Lower leg skin (tissue), 3 donors: ENCODE data around the gene PCYOX1L.

Source experiments
- POLR2A ChIP-seq, 2 donors: fragments of 450-650 bp; IDR thresholded peaks; one replicate each; pipeline ENCODE4 v1.6.1; 2016 to 2017; ENCODE audit warnings: antibody characterized with exemption in 2 of 2, mild to moderate bottlenecking in 1 of 2, moderate library complexity in 1 of 2
- TF ChIP-seq, protein P1 (sequence below), 3 donors: fragments of 450-650 bp; IDR thresholded peaks; one replicate each; pipeline ENCODE4 v1.5.1; 2016; ENCODE audit warnings: antibody characterized with exemption in 3 of 3, mild to moderate bottlenecking in 3 of 3, moderate library complexity in 2 of 3

DNA sequence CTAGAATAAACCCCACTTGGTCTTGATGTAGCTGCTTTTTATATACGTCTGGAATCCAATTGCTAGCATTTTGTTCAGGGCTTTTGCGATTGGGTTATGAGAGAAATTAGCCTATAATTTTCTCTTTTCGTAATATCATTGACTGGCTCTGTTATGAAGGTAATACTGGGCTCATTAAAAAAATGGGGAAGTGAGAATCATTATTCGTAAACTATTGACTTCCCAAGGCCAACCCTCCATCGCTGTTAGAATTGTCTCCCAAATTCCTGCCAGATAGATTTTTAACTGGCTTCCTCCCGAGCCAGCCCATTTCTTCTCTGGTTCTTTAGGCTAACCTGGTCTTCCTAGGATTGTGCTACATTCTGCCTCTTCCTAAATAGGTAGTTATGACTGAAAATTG is 48.5 kb upstream of the PCYOX1L start:
- TF ChIP-seq, protein P1, sequence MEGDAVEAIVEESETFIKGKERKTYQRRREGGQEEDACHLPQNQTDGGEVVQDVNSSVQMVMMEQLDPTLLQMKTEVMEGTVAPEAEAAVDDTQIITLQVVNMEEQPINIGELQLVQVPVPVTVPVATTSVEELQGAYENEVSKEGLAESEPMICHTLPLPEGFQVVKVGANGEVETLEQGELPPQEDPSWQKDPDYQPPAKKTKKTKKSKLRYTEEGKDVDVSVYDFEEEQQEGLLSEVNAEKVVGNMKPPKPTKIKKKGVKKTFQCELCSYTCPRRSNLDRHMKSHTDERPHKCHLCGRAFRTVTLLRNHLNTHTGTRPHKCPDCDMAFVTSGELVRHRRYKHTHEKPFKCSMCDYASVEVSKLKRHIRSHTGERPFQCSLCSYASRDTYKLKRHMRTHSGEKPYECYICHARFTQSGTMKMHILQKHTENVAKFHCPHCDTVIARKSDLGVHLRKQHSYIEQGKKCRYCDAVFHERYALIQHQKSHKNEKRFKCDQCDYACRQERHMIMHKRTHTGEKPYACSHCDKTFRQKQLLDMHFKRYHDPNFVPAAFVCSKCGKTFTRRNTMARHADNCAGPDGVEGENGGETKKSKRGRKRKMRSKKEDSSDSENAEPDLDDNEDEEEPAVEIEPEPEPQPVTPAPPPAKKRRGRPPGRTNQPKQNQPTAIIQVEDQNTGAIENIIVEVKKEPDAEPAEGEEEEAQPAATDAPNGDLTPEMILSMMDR (IDR thresholded peaks at IDR 0.05) = no peak
- no peak for TF ChIP-seq POLR2A (IDR thresholded peaks at IDR 0.05)
